Measurements from ENCODE around the gene NRG4.

- TF ChIP-seq CTCF (IDR thresholded peaks at IDR 0.05) = no peak
- TF ChIP-seq POLR2AphosphoS5 (IDR thresholded peaks at IDR 0.05) = no peak
These were observed 44.7 kb upstream of the NRG4 start for GRCh38 chr15:76056931-76057330.
